Neural cell (in vitro differentiated cells): ENCODE measurements around the gene MAST1. TPM values are rescaled to one million over a fixed set of nuclear protein-coding genes. Genes with fewer than 3 reads are reported as not detected.

Source experiments
- H2AFZ ChIP-seq: fragments of 200-600, 300-800 bp; sonication (generic), shearing (Covaris generic); 2 replicates; pipeline ENCODE4 v1.6.0; 2014; ENCODE audit warnings: low read depth, mild to moderate bottlenecking, antibody characterized with exemption, low read length, moderate library complexity
- H3F3A ChIP-seq: fragments of 200-600 bp; shearing (Covaris generic); 2 replicates; pipeline ENCODE4 v1.6.1; 2016; ENCODE audit warnings: mild to moderate bottlenecking, moderate library complexity, mixed read lengths, antibody characterized with exemption, low read length; ENCODE audit not compliant: insufficient read depth, poor library complexity, severe bottlenecking
- H3K27ac ChIP-seq: fragments of 200-600, 300-800 bp; sonication (generic), shearing (Covaris generic); 2 replicates; pipeline ENCODE4 v1.5.1; 2014; ENCODE audit warnings: mild to moderate bottlenecking, low read length, moderate library complexity
- H3K27me3 ChIP-seq: fragments of 300-800, 200-600 bp; sonication (generic), shearing (Covaris generic); 2 replicates; pipeline ENCODE4 v1.6.0; 2014; ENCODE audit warnings: mild to moderate bottlenecking, low read depth, low read length, moderate library complexity; ENCODE audit not compliant: insufficient read depth
- H3K36me3 ChIP-seq: fragments of 300-800, 200-600 bp; sonication (generic), shearing (Covaris generic); 2 replicates; pipeline ENCODE4 v1.5.1; 2014; ENCODE audit warnings: mild to moderate bottlenecking, antibody characterized with exemption, low read length, moderate library complexity; ENCODE audit not compliant: insufficient read depth
- H3K4me2 ChIP-seq: fragments of 300-800, 200-600 bp; sonication (generic), shearing (Covaris generic); 2 replicates; pipeline ENCODE4 v1.6.0; 2014; ENCODE audit warnings: mild to moderate bottlenecking, low read length
- H3K4me3 ChIP-seq: fragments of 300-800, 200-600 bp; sonication (generic), shearing (Covaris generic); 2 replicates; pipeline ENCODE4 v1.5.1; 2014; ENCODE audit warnings: mild to moderate bottlenecking, low read length, moderate library complexity
- H3K79me2 ChIP-seq: fragments of 200-600 bp; shearing (Covaris generic); replicated peaks from 2 replicates; pipeline ENCODE4 v1.6.0; 2014; ENCODE audit warnings: mild to moderate bottlenecking, low read length, moderate library complexity; ENCODE audit not compliant: insufficient read depth
- H3K9ac ChIP-seq: fragments of 300-800, 200-600 bp; sonication (generic), shearing (Covaris generic); 2 replicates; pipeline ENCODE4 v1.6.1; 2016; ENCODE audit warnings: mild to moderate bottlenecking, low read length, mixed read lengths
- H3K9me2 ChIP-seq: fragments of 200-600 bp; shearing (Covaris generic); 2 replicates; pipeline ENCODE4 v1.6.1; 2016; ENCODE audit warnings: mild to moderate bottlenecking, low read length, mixed read lengths; ENCODE audit not compliant: insufficient read depth
- H3K9me3 ChIP-seq: fragments of 200-600, 300-800 bp; sonication (generic), shearing (Covaris generic); 2 replicates; pipeline ENCODE4 v1.6.1; 2016; ENCODE audit warnings: mild to moderate bottlenecking, mixed run types, low read length, moderate library complexity, mixed read lengths
- H4K20me1 ChIP-seq: fragments of 200-600 bp; shearing (Covaris generic); 2 replicates; pipeline ENCODE4 v1.6.1; 2016; ENCODE audit warnings: mild to moderate bottlenecking, mixed run types; ENCODE audit not compliant: insufficient read depth
- CTCF ChIP-seq: fragments of 450-650 bp; IDR thresholded peaks from 2 replicates; pipeline ENCODE4 v1.5.1; 2014; ENCODE audit warnings: antibody characterized with exemption, mild to moderate bottlenecking, moderate library complexity; ENCODE audit not compliant: poor library complexity, severe bottlenecking
- EP300 ChIP-seq: fragments of 450-650 bp; conservative IDR thresholded peaks from 2 replicates; pipeline ENCODE4 v1.6.1; 2014; ENCODE audit warnings: antibody characterized with exemption, mild to moderate bottlenecking, moderate library complexity; ENCODE audit not compliant: poor library complexity, severe bottlenecking
- EZH2 ChIP-seq: fragments of 200-600, 300-800 bp; shearing (Covaris generic), sonication (generic); IDR thresholded peaks from 2 replicates; pipeline ENCODE4 v1.6.1; 2014; ENCODE audit warnings: antibody characterized with exemption, low read length, borderline replicate concordance, mild to moderate bottlenecking; ENCODE audit not compliant: insufficient read depth, poor library complexity, severe bottlenecking
- MXI1 ChIP-seq: fragments of 450-650 bp; conservative IDR thresholded peaks from 2 replicates; pipeline ENCODE4 v1.6.1; 2014; ENCODE audit warnings: antibody characterized with exemption, mild to moderate bottlenecking; ENCODE audit not compliant: poor library complexity, severe bottlenecking
- POLR2AphosphoS5 ChIP-seq: IDR thresholded peaks from 2 replicates; pipeline ENCODE4 v1.6.1; 2012
- RAD21 ChIP-seq: fragments of 450-650 bp; conservative IDR thresholded peaks from 2 replicates; pipeline ENCODE4 v1.6.1; 2014; ENCODE audit warnings: antibody characterized with exemption, mild to moderate bottlenecking, moderate library complexity
- REST ChIP-seq: IDR thresholded peaks from 2 replicates; pipeline ENCODE4 v1.6.1; 2012; ENCODE audit warnings: borderline replicate concordance
- SMC3 ChIP-seq: fragments of 450-650 bp; conservative IDR thresholded peaks from 2 replicates; pipeline ENCODE4 v1.6.1; 2014; ENCODE audit warnings: antibody characterized with exemption, mild to moderate bottlenecking, moderate library complexity; ENCODE audit not compliant: poor library complexity
- TAF1 ChIP-seq: IDR thresholded peaks from 2 replicates; pipeline ENCODE4 v1.6.1; 2012; ENCODE audit warnings: low read depth
- polyA plus RNA-seq: library from polyadenylated mRNA; depleted of rRNA; stranded (reverse); fragments of >200 nt; gene quantifications from 2 replicates; pipeline ENCODE4 v1.2.3, GENCODE V29; 2014

MAST1 gene
- polyA plus RNA-seq, 1 donor from 2014 or later = 65.0 TPM

DNA sequence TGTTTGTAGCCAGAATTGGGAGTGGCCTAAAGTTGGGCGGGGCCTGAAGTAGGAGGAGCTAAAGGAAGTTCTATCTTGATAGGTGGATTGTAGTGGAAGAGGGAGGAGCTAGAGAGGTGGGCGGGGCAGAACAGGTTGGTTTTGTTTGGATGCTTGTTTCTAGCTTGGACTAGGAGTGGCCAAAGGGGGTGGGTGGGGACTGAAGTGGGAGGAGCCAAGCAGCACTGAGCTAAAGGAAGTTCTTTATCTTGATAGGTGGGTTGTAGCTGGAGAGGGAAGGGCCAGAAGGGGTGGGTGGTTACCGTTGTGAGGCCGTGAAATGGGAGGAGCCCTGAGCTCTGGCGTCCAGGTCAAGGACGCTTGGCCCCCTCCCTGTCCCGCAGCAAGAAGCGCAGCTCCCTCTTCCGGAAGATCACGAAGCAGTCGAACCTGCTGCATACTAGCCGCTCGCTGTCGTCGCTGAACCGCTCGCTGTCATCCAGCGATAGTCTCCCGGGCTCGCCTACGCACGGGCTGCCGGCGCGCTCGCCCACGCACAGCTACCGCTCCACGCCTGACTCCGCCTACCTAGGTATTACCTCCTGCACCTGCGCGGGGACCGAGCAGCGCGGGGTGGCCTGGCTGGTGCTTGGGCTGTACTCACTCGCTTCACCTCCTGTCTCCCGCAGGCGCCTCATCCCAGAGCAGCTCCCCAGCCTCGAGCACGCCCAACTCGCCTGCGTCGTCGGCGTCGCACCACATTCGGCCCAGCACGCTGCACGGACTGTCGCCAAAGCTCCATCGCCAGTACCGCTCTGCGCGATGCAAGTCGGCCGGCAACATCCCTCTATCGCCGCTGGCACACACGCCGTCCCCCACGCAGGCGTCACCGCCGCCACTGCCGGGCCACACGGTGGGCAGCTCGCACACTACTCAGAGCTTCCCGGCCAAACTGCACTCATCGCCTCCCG, 34.9 kb downstream of the MAST1 start:
- no peaks in the 10 kb centered on the region for H3K9me2 ChIP-seq
- no peaks in the 10 kb centered on the region for H3K27me3 ChIP-seq
- H3K9me3 ChIP-seq = no peaks in the 10 kb centered on the region
- H3K4me3 ChIP-seq = no peak overlapping the region
- H2AFZ ChIP-seq = no peak overlapping the region
- H3K4me2 ChIP-seq = no peak overlapping the region
- TF ChIP-seq CTCF (no peak), SMC3 (no peak), POLR2AphosphoS5 (no peak), EP300 (no peak), REST (no peak), MXI1 (no peak), TAF1 (no peak), RAD21 (no peak), EZH2 (no peak)
- H3F3A ChIP-seq = no peaks in the 10 kb centered on the region
- peaks cover 6% of the 10 kb centered on the region for H3K36me3 ChIP-seq
- H3K79me2 ChIP-seq = no peaks in the 10 kb centered on the region
- H3K27ac ChIP-seq = no peak overlapping the region
- no peaks in the 10 kb centered on the region for H4K20me1 ChIP-seq
- H3K9ac ChIP-seq = no peak overlapping the region

- peaks cover 6% of the 10 kb centered on the region for H3K36me3 ChIP-seq
- H3K4me2 ChIP-seq = no peak overlapping the region
- H4K20me1 ChIP-seq = no peaks in the 10 kb centered on the region
- no peak overlapping the region for H3K27ac ChIP-seq
- H3K4me3 ChIP-seq = no peak overlapping the region
- H3F3A ChIP-seq = no peaks in the 10 kb centered on the region
- H3K27me3 ChIP-seq = no peaks in the 10 kb centered on the region
- TF ChIP-seq SMC3 = no peak
- no peak for TF ChIP-seq TAF1
- no peak for TF ChIP-seq CTCF
- TF ChIP-seq REST = no peak
- TF ChIP-seq EP300 = no peak
- TF ChIP-seq POLR2AphosphoS5 = no peak
- no peaks in the 10 kb centered on the region for H3K9me3 ChIP-seq
- H2AFZ ChIP-seq = no peak overlapping the region
- no peaks in the 10 kb centered on the region for H3K79me2 ChIP-seq
- H3K9ac ChIP-seq = no peak overlapping the region
- H3K9me2 ChIP-seq = no peaks in the 10 kb centered on the region
Measured at GRCh38 chr19:12873891-12874745, 35.8 kb downstream of the MAST1 start.
